NCI-H1092 (cell line): ENCODE data around the gene DUS3L.
A peak's percentile ranks its signal among the peaks of the same experiment; 100 is the strongest.
"Not testable (repeated sequence)": the region's sequence is repeated elsewhere in the genome, so short reads cannot be mapped to it uniquely, and the experiment has no call there.

Source experiments
- DNase-seq: peaks from one replicate; lab custom pipeline; 2025; lab: John Stamatoyannopoulos, UW

DUS3L gene

GRCh38 chr19:5799247-5800241, 8.6 kb upstream of the DUS3L start:
- DNase-seq, result peak; percentile 66

- DNase-seq, result no peak
Measured at GRCh38 chr19:5798244-5798643, 7.3 kb upstream of the DUS3L start.

GRCh38 chr19:5795382-5795919, 4.5 kb upstream of the DUS3L start:
- no peak for DNase-seq

GRCh38 chr19:5793188-5793587, 2.2 kb upstream of the DUS3L start:
- no peak for DNase-seq

GRCh38 chr19:5792224-5792623, 1.3 kb upstream of the DUS3L start:
- DNase-seq, result no peak

GRCh38 chr19:5789886-5790558, 941 bp downstream of the DUS3L start:
- no peak for DNase-seq

- DNase-seq, result no peak
Measured at GRCh38 chr19:5789351-5789761, 1.6 kb downstream of the DUS3L start.

GRCh38 chr19:5788422-5788821, 2.5 kb downstream of the DUS3L start:
- no peak for DNase-seq

- no peak for DNase-seq
Measured at GRCh38 chr19:5787409-5788182, 3.4 kb downstream of the DUS3L start.

- no peak for DNase-seq
Measured at GRCh38 chr19:5786593-5787408, 4.2 kb downstream of the DUS3L start.

GRCh38 chr19:5785423-5785822, 5.5 kb downstream of the DUS3L start:
- DNase-seq, result no peak

GRCh38 chr19:5784581-5785147, 6.3 kb downstream of the DUS3L start, which contains the start of gene PRR22:
Gene PRR22, minus strand, starts transcription at chr19:5784746. Its CDS starts 86 bp downstream, at chr19:5784660.
- no peak for DNase-seq

GRCh38 chr19:5782945-5783919, 7.7 kb downstream of the DUS3L start:
- no peak for DNase-seq

GRCh38 chr19:5782322-5782721, 8.6 kb downstream of the DUS3L start:
- DNase-seq, result no peak

- DNase-seq, result not testable (repeated sequence)
Measured at GRCh38 chr19:5780916-5781315, 10.0 kb downstream of the DUS3L start.

GRCh38 chr19:5778402-5778801, 12.6 kb downstream of the DUS3L start:
- DNase-seq, result no peak

- DNase-seq, result no peak
Measured at GRCh38 chr19:5775668-5776309, 15.2 kb downstream of the DUS3L start.

- DNase-seq, result no peak
Measured at GRCh38 chr19:5774921-5775320, 16.0 kb downstream of the DUS3L start.

GRCh38 chr19:5773276-5773675, 17.7 kb downstream of the DUS3L start:
- DNase-seq, result no peak
